Small intestine (tissue), 7 donors: ENCODE results near the gene ZNF394. TPM values are rescaled to one million over a fixed set of nuclear protein-coding genes. Genes with fewer than 3 reads are reported as not detected.
"Not testable (repeated sequence)": the region's sequence is repeated elsewhere in the genome, so short reads cannot be mapped to it uniquely, and the experiment has no call there.

Source experiments
- DNase-seq, 2 donors: peaks; one replicate each; pipeline versions ENCODE4 v3.0.0 to v3.0.0-alpha.2; 2013
- FAIRE-seq: peaks from 2 replicates; lab custom pipeline; 2012; peaks lifted over from hg19 to GRCh38; lab: Jason Lieb, UNC
- H3K27ac ChIP-seq, 3 donors: one replicate each; pipeline ENCODE4 v1.5.1; 2013; ENCODE audit warnings: low read length in 2 of 3, mild to moderate bottlenecking in 2 of 3, control low read depth in 1 of 3, inconsistent platforms in 1 of 3, low read depth in 1 of 3, moderate library complexity in 1 of 3
- H3K27me3 ChIP-seq, 3 donors: one replicate each; pipeline ENCODE4 v1.6.1; 2013; ENCODE audit warnings: low read length in 3 of 3, inconsistent platforms in 1 of 3; ENCODE audit not compliant: control insufficient read depth in 3 of 3, insufficient read depth in 3 of 3
- H3K36me3 ChIP-seq, 3 donors: one replicate each; pipeline ENCODE4 v1.6.1; 2013; ENCODE audit warnings: low read length in 3 of 3, inconsistent platforms in 1 of 3, low read depth in 1 of 3, mild to moderate bottlenecking in 1 of 3, moderate library complexity in 1 of 3; ENCODE audit not compliant: control insufficient read depth in 3 of 3, insufficient read depth in 2 of 3
- H3K4me1 ChIP-seq, 3 donors: one replicate each; pipeline ENCODE4 v1.6.1; 2013; ENCODE audit warnings: low read length in 2 of 3, inconsistent platforms in 1 of 3, low read depth in 1 of 3, mild to moderate bottlenecking in 1 of 3, moderate library complexity in 1 of 3; ENCODE audit not compliant: control insufficient read depth in 3 of 3, insufficient read depth in 2 of 3
- H3K4me3 ChIP-seq, 3 donors: one replicate each; pipeline ENCODE4 v1.5.1; 2013; ENCODE audit warnings: low read length in 3 of 3, control low read depth in 1 of 3, inconsistent platforms in 1 of 3, low read depth in 1 of 3, mild to moderate bottlenecking in 1 of 3, moderate library complexity in 1 of 3
- H3K9me3 ChIP-seq, 2 donors: one replicate each; pipeline ENCODE4 v1.6.1; 2013; ENCODE audit warnings: low read depth in 1 of 2, low read length in 1 of 2; ENCODE audit not compliant: control insufficient read depth in 2 of 2, insufficient read depth in 1 of 2
- WGBS, 3 donors: extraction: QIAGEN DNeasy Blood & Tissue Kit; methylation state at CpG; one replicate each; pipeline ENCODE4 v1.1.7; 2013; 5-methylcytosine and 5-hydroxymethylcytosine counted together
- polyA plus RNA-seq, 4 donors: library from polyadenylated mRNA; stranded (reverse) in 3 of 4; unstranded in 1 of 4; fragments of 200-250 nt in 3 of 4; fragments of 120-200 nt in 1 of 4; gene quantifications; one replicate each; pipeline versions ENCODE4 v1.2.1 to v1.2.3, GENCODE V29; 2013
- donor health status: healthy with polysubstance abuse.
- donor health status: control.
- donor health status: control.
- donor health status: Bipolar disorder and iron deficiency.
- donor health status: healthy.

The ZNF394 gene
- polyA plus RNA-seq, 4 donors = 17.4 to 30.0 (median 23.6) TPM

DNA sequence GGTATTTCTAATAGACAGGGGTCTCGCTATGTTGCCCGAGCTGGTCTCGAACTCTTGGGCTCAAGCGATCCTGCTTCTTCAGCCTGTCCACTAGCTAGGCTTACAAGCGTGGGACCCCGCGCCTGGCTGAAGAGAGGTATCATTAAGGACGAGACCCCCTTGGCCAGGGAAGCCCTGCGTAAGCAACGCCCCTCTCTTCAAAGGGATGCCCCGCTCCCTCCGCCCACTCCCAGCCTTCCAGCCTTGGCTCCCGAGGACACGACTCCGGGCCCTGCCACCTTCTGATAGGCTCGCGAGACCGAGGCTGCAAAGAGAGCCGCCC is 4.2 kb upstream of the ZNF394 start:
- Histone ChIP-seq H3K9me3 (no peaks in the 10 kb centered on the region), H3K4me1 (peaks cover 2 to 10% (median 10%) of the 10 kb centered on the region in 3 donors), H3K4me3 (peak overlapping the region in 2 of 3 donors; percentile 82 to 90), H3K27ac (peak overlapping the region; percentile 76 to 97 (median 90)), H3K36me3 (no peaks in the 10 kb centered on the region), H3K27me3 (no peaks in the 10 kb centered on the region)
- FAIRE-seq (no peak), DNase-seq (no peak)
- WGBS, 3 donors = 8 to 10% (median 9%) methylated on average over 15 to 19 of the region's 19 CpGs

DNA sequence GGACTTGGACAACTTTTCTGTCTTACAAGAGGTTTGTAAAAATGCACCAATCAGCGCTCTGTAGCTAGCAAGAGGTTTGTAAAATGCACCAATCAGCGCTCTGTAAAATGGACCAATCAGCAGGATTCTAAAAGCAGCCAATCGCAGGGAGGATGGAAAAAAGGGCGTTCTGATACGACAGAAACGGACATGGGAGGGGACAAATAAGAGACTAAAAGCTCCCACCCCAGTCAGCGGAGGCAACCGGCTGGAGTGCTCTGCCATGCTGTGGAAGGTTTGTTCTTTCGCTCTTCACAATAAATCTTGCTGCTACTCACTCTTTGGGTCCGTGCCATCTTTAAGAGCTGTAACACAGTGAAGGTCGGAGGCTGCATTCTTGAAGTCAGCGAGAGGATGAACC is 1.2 kb upstream of the ZNF394 start:
- not testable (repeated sequence) for H3K9me3 ChIP-seq, FAIRE-seq, H3K27me3 ChIP-seq, H3K27ac ChIP-seq, H3K4me3 ChIP-seq, DNase-seq
- H3K36me3 ChIP-seq = peaks cover 0 to 15% (median 6%) of the 10 kb centered on the region in 3 donors
- peaks cover 2 to 11% (median 8%) of the 10 kb centered on the region in 3 donors for H3K4me1 ChIP-seq
- 92 to 95% (median 94%) methylated on average over 12 of the region's 12 CpGs for WGBS, 3 donors

DNA sequence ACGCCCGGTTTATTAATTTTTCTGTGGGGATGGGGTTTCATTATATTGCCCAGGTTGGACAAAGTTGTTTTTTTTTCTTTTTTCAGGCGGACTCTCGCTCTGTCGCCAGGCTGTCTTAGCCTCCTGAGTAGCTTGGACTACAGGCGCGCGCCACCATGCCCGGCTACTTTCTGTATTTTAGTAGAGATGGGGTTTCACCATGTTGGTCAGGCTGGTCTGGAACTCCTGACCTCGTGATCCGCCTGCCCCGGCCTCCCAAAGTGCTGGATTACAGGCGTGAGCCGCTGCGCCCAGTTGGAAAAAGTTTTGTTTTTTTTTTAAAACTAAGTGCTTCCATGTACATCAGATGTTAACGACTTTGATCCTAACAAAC is 542 bp upstream of the ZNF394 start:
- peaks cover 0 to 7% of the 10 kb centered on the region in 2 donors for H3K9me3 ChIP-seq
- DNase-seq (no peak), FAIRE-seq (no peak)
- H3K36me3 ChIP-seq = peaks cover 0 to 21% (median 6%) of the 10 kb centered on the region in 3 donors
- no peaks in the 10 kb centered on the region for H3K27me3 ChIP-seq
- peaks cover 0 to 4% (median 3%) of the 10 kb centered on the region in 3 donors for H3K4me1 ChIP-seq
- H3K27ac ChIP-seq = peak overlapping the region in 2 of 3 donors; percentile 99
- WGBS, 3 donors = 48 to 54% (median 50%) methylated on average over 16 of the region's 16 CpGs
- H3K4me3 ChIP-seq = peak overlapping the region; percentile 93 to 98 (median 93)

DNA sequence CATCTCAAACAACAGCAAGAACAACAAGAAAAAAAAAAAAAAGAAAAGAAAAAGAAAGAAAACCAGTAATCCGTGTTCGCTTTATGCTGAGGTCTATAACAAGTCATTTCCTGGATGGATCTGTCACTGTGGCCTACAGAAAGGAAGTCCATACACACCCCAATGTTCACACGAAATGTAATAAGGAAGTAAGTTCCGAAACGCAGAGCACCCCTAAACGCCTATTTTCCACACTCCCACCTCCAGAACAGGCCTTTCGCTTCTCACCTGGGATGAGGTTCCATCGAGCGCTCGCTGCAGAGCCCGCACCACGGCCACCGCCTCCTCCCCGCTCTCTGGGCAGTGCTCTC is 735 bp downstream of the ZNF394 start:
- peaks cover 0 to 20% of the 10 kb centered on the region in 2 donors for H3K9me3 ChIP-seq
- H3K27ac ChIP-seq = peak overlapping the region; percentile 96 to 99 (median 99)
- H3K36me3 ChIP-seq = peaks cover 2 to 33% (median 12%) of the 10 kb centered on the region in 3 donors
- H3K4me3 ChIP-seq = peak overlapping the region; percentile 93 to 98 (median 93)
- H3K27me3 ChIP-seq = no peaks in the 10 kb centered on the region
- peak; percentile 62 to 65 for DNase-seq
- WGBS, 3 donors = 0% methylated on average over 14 of the region's 14 CpGs
- no peak for FAIRE-seq
- peaks cover 0 to 3% (median 3%) of the 10 kb centered on the region in 3 donors for H3K4me1 ChIP-seq

DNA sequence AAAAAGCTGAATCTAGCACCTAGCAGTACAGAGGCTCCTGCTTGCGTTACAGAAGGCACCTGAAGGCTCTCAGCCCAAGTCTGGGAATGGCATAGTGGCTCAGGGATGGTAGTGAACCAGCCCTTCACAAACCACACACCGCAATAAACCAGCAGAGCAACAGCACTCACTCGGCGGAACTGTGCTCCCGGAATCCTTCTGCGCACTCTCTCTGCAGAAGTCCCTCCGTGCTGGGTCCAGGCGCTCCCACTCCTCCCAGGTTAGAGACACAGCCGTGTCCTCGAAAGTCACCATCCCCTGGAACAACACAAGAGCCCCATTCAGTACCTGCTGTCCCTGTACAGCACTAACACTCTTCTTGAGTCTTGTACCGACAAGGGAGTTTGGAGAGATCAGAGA is 1.5 kb downstream of the ZNF394 start:
- peak overlapping the region in 1 of 3 donors; percentile 99 for H3K27ac ChIP-seq
- peaks cover 0 to 3% (median 3%) of the 10 kb centered on the region in 3 donors for H3K4me1 ChIP-seq
- peaks cover 8 to 41% (median 20%) of the 10 kb centered on the region in 3 donors for H3K36me3 ChIP-seq
- no peak for DNase-seq
- WGBS, 3 donors = 37 to 48% (median 42%) methylated on average over 11 of the region's 11 CpGs
- FAIRE-seq = no peak
- peak overlapping the region; percentile 2 to 98 (median 93) for H3K4me3 ChIP-seq
- no peaks in the 10 kb centered on the region for H3K27me3 ChIP-seq
- peaks cover 1 to 28% of the 10 kb centered on the region in 2 donors for H3K9me3 ChIP-seq

DNA sequence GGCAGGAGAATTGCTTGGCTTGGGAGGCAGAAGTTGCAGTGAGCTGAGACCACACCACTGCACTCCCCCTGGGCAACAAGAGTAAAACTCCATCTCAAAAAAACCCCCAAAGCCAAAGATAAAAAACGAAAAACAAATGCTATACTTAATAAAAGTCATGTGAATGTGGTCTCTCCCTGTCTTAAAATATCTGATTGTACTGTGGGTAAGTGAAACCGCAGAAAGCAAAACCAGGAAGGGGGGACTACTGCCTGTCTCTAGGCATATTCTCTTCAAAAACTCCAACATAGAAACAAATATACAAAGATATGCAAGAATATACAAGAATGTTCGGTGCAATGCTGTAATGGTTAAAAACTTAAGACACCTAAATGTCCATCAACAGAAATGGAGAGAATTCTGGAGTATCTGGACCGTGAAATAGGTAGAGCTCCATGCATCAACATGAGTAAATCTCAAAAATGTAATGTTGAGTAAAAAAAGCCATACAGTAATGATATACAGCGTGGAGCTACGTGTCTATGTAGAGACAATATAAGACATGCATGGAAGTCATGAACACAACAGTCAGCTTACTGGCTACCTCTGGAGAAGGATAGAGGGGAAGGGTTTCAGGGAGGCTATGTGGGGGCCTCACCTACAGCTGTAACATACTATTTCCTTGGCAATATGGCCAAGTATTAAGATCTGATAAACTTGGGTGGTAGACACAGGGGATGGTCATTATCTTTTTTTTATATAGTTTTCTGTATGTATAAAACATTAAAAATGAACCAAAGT is 2.1 kb downstream of the ZNF394 start:
- DNase-seq = no peak
- H3K27ac ChIP-seq = no peak overlapping the region
- peaks cover 8 to 47% (median 23%) of the 10 kb centered on the region in 3 donors for H3K36me3 ChIP-seq
- H3K27me3 ChIP-seq = no peaks in the 10 kb centered on the region
- no peak for FAIRE-seq
- 58 to 73% (median 62%) methylated on average over 6 of the region's 6 CpGs for WGBS, 3 donors
- H3K4me1 ChIP-seq = peaks cover 0 to 3% (median 3%) of the 10 kb centered on the region in 3 donors
- H3K9me3 ChIP-seq = peaks cover 1 to 33% of the 10 kb centered on the region in 2 donors
- H3K4me3 ChIP-seq = peak overlapping the region in 2 of 3 donors; percentile 93 to 98

DNA sequence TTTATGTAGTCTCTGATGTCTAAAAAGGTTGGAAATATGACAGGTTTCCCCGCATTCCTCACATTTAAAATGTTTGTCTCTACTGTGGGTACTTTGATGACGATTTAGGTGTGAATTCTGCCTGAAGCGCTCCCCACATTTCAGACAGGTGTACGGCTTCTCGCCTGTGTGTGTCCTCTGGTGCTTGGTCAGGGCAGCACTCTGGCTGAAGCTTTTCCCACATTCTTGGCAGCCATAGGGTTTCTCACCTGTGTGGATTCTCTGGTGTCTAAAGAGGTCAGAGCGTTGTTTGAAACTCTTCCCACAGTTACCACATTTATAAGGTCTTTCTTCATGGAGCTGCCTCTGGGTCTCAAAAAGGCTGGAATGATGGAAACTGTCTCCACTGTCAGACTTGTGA is 6.3 kb downstream of the ZNF394 start:
- peaks cover 1 to 41% of the 10 kb centered on the region in 2 donors for H3K9me3 ChIP-seq
- H3K4me1 ChIP-seq = peaks cover 0 to 3% (median 0%) of the 10 kb centered on the region in 3 donors
- no peak overlapping the region for H3K4me3 ChIP-seq
- no peak overlapping the region for H3K27ac ChIP-seq
- H3K36me3 ChIP-seq = peaks cover 12 to 58% (median 23%) of the 10 kb centered on the region in 3 donors
- FAIRE-seq (no peak), DNase-seq (no peak)
- H3K27me3 ChIP-seq = no peaks in the 10 kb centered on the region
- WGBS, 3 donors = 95 to 99% (median 98%) methylated on average over 6 of the region's 6 CpGs

DNA sequence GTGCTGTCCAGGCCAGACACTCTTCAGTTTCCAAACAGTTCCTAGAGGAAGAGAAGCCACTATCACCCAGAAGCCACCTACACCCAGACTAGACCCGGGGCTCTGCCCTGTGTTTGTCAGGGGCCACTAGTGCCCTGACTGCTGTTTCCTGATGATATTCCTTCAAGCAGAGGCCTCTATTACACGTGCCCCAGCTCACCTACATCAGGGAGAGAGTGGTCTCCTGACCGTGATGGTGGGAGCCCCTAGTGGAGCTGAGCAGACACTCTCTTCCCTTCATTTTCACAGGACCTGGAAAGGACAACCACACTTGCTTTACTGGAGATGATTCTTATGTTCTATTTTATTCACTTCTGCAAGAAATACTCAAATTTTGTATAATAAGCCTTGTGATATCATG is 9.2 kb downstream of the ZNF394 start:
- H3K4me1 ChIP-seq = no peaks in the 10 kb centered on the region
- H3K4me3 ChIP-seq = no peak overlapping the region
- 59 to 89% (median 75%) methylated on average over 3 of the region's 3 CpGs for WGBS, 3 donors
- FAIRE-seq = no peak
- H3K27me3 ChIP-seq = no peaks in the 10 kb centered on the region
- H3K36me3 ChIP-seq = peaks cover 12 to 42% (median 17%) of the 10 kb centered on the region in 3 donors
- no peak overlapping the region for H3K27ac ChIP-seq
- peaks cover 1 to 40% of the 10 kb centered on the region in 2 donors for H3K9me3 ChIP-seq
- DNase-seq = no peak
